HAP-1 (cell line): ENCODE data around the gene LSM10.

Experiments used
- DNase-seq, 2 experiments: peaks; one replicate each; pipeline ENCODE4 v3.0.0-alpha.2; 2016 to 2020; ENCODE audit warnings: low spot score in 2 of 2
- H3K27me3 ChIP-seq: fragments of 250-450 bp; sonication (Bioruptor Pico); 2 replicates; pipeline ENCODE4 v1.5.1; 2020; ENCODE audit warnings: low read depth, mild to moderate bottlenecking, moderate library complexity
- H3K36me3 ChIP-seq: fragments of 250-450 bp; sonication (Bioruptor Pico); replicated peaks from 2 replicates; pipeline ENCODE4 v1.5.1; 2020; ENCODE audit warnings: mild to moderate bottlenecking
- H3K4me1 ChIP-seq: fragments of 250-450 bp; sonication (Bioruptor Pico); 2 replicates; pipeline ENCODE4 v1.5.1; 2020; ENCODE audit warnings: mild to moderate bottlenecking
- H3K4me3 ChIP-seq: fragments of 250-450 bp; sonication (Bioruptor Pico); 2 replicates; pipeline ENCODE4 v1.5.1; 2020; ENCODE audit warnings: mild to moderate bottlenecking, moderate library complexity
- H3K9me3 ChIP-seq: fragments of 250-450 bp; sonication (Bioruptor Pico); 2 replicates; pipeline ENCODE4 v1.5.1; 2020; ENCODE audit warnings: mild to moderate bottlenecking, moderate library complexity
- in situ Hi-C: fragments of 300-500 bp; cut with MboI; formaldehyde crosslinking; loops from 3 replicates; pipeline ENCODE4 v1.14.3; 2020; ENCODE audit warnings: low sequenced_read_pairs, inconsistent platforms, mixed read lengths

The LSM10 gene

DNA sequence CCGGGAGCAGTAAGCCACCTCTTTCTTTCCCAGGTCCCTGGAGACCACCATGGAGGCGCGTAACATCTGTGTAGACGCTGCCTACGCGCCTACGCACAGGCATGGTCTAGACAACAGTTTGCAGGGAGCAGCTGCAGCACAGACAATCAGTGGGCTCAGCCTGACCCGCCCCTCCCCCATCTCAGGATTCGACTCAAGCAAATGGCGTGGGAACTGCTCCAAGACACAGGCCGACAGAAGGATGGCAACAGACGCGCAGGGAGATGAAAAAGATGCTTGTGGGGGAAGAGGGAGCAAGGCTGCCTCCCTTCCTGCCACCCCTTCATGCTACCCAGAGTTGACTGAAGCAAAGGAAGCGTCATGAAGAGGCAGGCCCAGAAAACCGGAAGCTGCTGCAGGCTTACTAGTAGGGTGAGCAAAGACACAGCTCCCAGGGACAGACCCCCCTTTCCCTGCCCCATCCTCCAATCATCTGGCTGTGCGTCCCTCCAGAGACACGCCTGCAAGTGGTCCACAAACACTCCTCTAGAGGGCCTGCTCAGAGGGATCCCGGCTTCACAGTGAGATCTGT lies 31.5 kb downstream of the LSM10 start:
- peaks cover 7% of the 10 kb centered on the region for H3K36me3 ChIP-seq
- no peaks in the 10 kb centered on the region for H3K27me3 ChIP-seq
- DNase-seq, result no peak
- no peaks in the 10 kb centered on the region for H3K4me1 ChIP-seq
- in situ Hi-C loops, result no loop called here
- H3K9me3 ChIP-seq, result no peaks in the 10 kb centered on the region
- H3K4me3 ChIP-seq, result no peak overlapping the region

DNA sequence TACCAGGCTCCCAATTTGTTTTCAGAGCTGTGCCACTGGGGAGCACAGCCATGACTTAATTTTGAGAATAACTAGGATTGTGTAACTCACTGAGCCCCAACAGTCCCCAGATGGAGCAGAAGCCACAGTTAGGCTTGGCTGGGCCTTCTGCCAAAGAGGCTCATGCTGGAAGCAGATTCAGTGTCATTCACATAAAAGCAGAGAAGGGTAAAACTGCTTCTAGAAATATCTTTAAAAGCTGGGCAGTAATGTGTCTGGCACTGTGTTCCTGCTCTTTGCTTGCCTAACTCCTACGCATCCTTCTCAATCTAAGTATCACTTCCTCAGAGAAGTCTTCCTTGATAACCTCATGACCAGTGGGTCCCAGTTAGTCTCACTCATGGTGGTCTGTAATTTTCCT lies 32.3 kb downstream of the LSM10 start:
- H3K4me1 ChIP-seq, result no peaks in the 10 kb centered on the region
- no peak for DNase-seq
- H3K36me3 ChIP-seq, result peaks cover 7% of the 10 kb centered on the region
- H3K27me3 ChIP-seq, result no peaks in the 10 kb centered on the region
- in situ Hi-C loops, result no loop called here
- no peak overlapping the region for H3K4me3 ChIP-seq
- H3K9me3 ChIP-seq, result no peaks in the 10 kb centered on the region

DNA sequence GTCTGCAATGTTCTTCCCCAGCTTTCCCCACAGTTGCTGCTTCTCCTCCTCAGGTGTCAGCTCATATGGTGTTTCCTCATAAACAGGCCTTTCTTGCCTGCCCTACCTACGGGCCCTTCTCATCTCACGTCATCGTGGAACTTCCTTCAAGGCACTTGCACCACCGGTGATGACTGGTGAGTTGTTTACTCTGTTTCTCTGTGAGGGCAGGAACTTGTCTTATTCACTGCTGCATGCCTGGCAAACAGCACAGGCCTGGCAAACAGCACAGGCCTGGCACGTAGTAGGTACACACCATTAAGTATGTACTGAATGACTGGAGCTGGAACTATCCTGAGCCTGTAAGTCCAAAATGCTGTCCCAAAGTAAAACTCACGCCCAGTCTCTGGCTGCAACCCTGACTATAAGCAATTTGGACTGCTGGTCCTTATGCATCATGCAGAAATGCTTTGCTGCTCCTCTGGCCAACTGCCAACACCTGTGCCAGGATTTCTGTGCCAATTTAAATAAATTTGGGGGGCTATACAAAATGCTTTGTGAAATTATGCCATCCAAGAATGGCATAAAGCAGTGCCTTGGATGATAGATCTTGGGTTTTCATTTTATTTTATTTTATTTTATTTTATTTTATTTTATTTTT lies 37.7 kb downstream of the LSM10 start:
- Histone ChIP-seq H3K9me3 (no peaks in the 10 kb centered on the region), H3K27me3 (no peaks in the 10 kb centered on the region), H3K4me1 (no peaks in the 10 kb centered on the region), H3K36me3 (peaks cover 15% of the 10 kb centered on the region), H3K4me3 (no peak overlapping the region)
- in situ Hi-C loops, result no loop called here
- no peak for DNase-seq

DNA sequence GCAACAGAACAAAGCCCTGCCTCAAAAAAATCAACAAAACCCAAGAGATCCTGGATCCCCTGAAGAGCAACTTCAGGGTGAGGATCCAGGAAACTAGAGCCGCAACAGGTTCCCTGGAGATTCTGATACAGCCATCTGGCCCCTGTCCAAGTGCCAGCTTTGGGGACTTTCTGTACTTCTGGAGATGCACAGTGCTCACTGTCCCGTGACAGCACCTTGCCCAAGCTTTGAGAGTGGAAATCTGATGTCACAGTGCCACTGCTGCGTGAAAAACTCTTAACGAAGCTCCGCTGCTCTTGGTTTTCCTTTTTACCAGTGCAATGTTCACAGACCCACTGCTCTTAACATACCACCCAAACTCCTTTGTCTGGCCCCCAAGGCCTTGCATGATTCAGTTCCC lies 38.3 kb downstream of the LSM10 start:
- Histone ChIP-seq H3K36me3 (peaks cover 15% of the 10 kb centered on the region), H3K27me3 (no peaks in the 10 kb centered on the region), H3K4me3 (no peak overlapping the region), H3K4me1 (no peaks in the 10 kb centered on the region), H3K9me3 (no peaks in the 10 kb centered on the region)
- no peak for DNase-seq
- in situ Hi-C loops, result no loop called here

DNA sequence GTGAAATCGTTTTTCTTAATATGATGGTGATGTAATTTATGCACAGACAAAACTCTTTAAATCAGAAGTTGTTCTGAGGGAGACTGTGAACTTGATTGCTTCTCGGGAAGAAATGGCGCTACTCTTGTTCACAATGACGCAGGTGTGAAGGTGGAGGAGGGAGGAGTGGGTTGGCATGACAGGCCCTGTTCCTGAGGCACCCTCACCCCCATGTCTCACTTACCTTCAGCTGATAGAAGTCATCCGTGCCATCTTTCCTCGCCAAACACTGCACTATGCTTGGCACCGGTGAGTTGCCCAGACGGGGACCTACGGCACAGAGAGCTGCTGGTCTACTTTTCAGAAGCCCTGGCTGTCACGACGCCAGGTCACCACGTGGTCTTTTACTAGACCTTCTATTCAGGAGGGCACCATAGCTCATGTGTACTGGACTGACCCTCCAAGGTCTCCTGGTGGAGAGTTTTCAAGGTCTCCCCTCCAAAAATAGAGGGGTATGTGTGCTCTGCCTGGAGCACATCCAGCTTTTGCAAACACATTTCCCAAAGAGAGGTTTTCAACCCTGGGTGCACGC lies 39.1 kb downstream of the LSM10 start:
- DNase-seq, result no peak
- H3K4me1 ChIP-seq, result no peaks in the 10 kb centered on the region
- H3K4me3 ChIP-seq, result no peak overlapping the region
- H3K9me3 ChIP-seq, result no peaks in the 10 kb centered on the region
- no peaks in the 10 kb centered on the region for H3K27me3 ChIP-seq
- peaks cover 19% of the 10 kb centered on the region for H3K36me3 ChIP-seq
- in situ Hi-C loops, result no loop called here

DNA sequence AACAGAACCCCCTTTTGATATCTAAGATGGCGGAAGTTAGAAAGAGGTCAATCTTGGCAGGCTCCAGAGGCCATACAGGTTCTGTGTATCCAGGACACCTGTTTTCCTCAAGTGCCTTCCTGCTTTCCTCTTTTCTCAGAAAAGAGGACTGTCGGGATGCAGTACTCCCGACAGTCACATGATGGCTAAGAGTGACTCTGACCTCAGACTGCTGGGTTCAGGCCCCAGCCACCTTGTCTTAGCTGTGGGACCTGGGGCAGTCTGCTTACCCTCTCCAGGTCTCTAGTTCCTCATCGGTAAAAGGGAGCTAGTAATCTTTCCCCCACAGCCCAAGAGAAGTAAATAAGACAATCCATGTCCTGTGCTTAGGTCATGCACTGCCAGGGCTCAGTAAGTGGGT lies 41.9 kb downstream of the LSM10 start:
- Histone ChIP-seq H3K27me3 (no peaks in the 10 kb centered on the region), H3K4me1 (no peaks in the 10 kb centered on the region), H3K36me3 (peaks cover 22% of the 10 kb centered on the region), H3K9me3 (no peaks in the 10 kb centered on the region), H3K4me3 (no peak overlapping the region)
- in situ Hi-C loops, result no loop called here
- DNase-seq, result no peak

DNA sequence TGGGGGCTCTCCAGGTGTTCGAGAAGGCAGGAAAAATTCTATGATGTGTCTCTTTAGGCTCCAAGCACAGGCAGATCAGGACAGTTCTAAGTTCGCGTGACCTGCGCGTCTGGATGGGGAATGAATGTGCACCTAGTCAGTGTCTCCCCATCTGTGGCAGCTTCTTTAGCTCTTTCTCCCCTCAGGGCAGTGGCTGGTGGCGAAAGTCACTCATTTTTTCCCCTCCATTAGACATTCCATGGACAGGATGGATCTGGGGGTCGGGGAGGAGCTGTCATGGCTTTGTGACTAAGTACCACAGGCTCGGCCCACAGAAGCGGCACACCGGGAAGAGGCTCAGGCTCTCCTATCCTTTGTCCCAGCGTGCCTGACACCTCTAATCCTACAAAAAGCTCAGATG lies 43.2 kb downstream of the LSM10 start:
- H3K27me3 ChIP-seq, result no peaks in the 10 kb centered on the region
- H3K9me3 ChIP-seq, result no peaks in the 10 kb centered on the region
- H3K4me3 ChIP-seq, result no peak overlapping the region
- H3K4me1 ChIP-seq, result no peaks in the 10 kb centered on the region
- in situ Hi-C loops, result no loop called here
- H3K36me3 ChIP-seq, result peaks cover 22% of the 10 kb centered on the region
- no peak for DNase-seq

DNA sequence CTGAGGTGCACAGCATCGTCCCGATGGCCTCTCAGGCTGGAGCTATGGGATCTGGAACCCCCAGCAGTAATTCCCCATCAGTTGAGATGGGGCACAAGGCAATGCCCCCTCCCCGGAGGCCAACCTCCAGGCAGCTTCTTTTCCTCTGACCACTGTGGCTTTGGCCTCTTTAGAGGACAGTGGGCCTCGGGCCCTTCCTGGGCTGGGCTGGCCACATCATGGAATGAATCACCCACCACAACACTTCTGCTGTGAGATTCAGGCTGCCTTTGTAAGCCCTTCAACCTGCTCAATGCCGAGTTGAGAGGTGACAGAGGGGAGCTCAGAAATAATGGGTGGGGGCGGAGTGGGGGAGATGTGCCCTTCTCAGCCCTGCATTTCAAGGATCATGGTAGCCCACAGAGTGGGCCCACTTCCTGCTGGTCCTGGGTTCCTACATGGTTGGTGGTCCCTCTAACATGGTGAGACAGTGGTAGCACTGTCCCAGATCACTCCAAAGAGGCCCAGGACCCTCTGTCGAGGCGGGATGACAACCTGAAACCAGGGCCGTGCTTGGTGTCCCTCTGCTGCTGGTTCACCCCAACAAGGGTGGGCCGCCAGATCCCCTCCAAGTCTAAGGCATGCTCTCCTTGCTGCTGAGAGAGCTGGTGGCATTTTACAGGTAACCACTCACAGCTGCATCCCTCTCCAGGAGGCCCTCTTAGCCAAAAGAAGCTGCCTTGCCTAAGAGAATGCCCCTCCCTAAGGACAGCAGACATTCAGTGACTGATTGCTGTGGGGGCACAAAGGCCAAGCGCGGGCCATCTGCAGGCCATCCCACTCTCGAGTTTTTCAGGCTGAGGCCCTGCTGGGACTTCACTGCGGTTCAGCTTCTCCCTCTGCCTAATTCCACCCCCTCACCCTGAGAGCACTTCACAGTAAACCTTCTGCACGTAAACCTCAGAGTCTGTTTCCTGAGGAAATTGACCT lies 44.5 kb downstream of the LSM10 start:
- H3K4me3 ChIP-seq, result no peak overlapping the region
- peaks cover 28% of the 10 kb centered on the region for H3K36me3 ChIP-seq
- H3K9me3 ChIP-seq, result no peaks in the 10 kb centered on the region
- in situ Hi-C loops, result no loop called here
- no peak for DNase-seq
- no peaks in the 10 kb centered on the region for H3K4me1 ChIP-seq
- no peaks in the 10 kb centered on the region for H3K27me3 ChIP-seq

DNA sequence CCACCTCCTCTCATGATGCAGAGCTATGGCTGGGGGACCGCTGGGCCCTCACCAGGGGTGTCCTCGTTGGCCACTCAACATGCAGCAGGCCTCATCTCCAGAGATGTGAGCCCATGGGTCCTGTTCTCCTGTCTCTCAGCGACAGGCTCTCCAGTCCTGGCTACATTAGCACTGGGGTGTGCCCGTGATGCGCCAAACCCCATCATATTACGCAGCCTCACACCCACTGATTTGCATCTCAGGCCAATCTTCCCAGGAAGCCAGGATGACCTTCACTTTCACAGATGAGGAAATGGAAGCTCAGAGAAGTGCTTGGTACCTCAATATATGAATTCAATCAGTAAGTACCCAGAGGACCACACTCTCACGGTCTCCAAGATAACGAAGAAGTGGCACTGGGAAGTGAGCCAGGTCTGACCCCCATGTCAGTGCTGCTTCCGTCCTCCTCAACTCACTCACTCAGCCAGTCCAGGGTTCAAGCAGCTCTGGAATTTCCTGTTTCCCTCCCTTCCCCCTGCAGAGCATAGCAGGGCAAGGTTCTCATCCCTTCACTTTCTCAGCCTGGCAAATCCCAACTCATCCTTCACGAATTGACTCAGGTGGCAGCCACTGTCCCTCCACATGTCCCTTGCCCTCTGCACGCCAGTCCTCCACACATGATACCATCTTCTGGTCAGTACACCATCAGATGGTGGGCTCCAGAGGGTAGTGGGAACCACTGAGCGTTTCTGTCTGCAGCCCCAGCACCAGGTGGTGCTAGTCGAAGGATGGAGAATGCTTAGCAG lies 45.4 kb downstream of the LSM10 start:
- DNase-seq, result no peak
- in situ Hi-C loops, result no loop called here
- Histone ChIP-seq H3K4me1 (no peaks in the 10 kb centered on the region), H3K9me3 (no peaks in the 10 kb centered on the region), H3K36me3 (peaks cover 25% of the 10 kb centered on the region), H3K27me3 (no peaks in the 10 kb centered on the region), H3K4me3 (no peak overlapping the region)

DNA sequence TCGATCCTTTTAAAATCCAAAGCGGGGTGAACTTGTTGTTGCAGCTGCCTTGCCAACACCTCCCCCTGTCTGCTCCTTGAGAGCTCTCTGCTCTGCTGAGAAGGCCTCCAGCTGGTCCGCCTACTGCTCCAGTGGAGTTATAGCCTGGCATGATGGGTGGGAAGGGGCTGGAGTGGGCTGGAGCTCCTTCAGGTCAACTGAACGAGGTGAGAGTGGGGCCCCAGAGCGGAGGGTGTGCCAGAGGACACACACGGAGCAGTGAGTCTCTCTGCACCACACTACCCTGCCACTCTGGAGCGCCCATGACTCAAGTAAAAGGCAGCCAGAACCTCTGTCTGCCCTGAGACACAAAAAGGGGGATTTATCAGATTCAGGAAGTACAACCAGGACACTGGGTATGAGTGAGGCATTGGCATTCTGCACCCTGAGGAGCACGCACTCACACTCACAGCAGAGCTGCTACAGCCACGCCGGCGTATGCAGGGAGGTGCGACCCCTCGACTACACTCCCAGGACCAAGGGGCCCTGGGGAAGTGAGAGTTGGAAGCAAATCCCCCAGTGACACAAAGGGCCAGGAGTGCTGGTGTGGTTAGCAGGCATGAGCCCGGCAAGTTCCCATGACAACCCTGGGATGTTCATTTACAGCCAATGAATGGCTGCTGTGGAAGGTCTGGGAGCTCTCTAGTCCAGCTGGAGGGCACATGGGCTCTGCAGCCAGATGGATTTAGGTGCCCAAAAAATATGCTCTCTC lies 46.3 kb downstream of the LSM10 start:
- no peaks in the 10 kb centered on the region for H3K9me3 ChIP-seq
- in situ Hi-C loops, result no loop called here
- H3K27me3 ChIP-seq, result no peaks in the 10 kb centered on the region
- H3K4me1 ChIP-seq, result no peaks in the 10 kb centered on the region
- H3K4me3 ChIP-seq, result no peak overlapping the region
- DNase-seq, result no peak
- peaks cover 29% of the 10 kb centered on the region for H3K36me3 ChIP-seq

DNA sequence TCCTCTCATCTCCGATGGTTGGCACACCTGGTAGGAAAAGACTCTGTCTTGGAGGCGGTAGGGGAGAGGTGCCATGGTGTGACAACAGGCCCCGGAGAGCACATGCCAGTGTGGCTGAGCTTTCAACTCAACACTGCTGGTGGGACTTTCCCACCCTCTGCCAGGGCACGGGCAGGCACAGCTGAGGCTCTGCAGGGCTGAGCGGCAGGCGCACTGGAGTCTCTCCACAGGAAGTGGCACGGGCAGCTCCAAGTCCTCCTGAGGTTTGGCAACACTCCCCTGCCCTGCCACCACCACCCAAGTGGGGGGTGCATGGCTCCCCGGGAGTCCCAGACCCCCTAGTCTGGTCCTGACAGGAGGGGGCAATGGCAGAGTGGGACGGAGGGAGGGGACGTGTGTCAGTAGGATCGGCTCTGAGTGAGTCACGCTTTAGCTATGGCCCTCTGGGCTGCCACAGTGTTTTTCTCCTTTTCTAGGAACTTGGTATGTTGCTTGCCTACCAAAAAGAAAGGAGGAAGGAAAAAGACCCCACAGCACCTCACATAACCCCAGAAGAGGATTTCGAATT lies 47.0 kb downstream of the LSM10 start:
- H3K27me3 ChIP-seq, result no peaks in the 10 kb centered on the region

DNA sequence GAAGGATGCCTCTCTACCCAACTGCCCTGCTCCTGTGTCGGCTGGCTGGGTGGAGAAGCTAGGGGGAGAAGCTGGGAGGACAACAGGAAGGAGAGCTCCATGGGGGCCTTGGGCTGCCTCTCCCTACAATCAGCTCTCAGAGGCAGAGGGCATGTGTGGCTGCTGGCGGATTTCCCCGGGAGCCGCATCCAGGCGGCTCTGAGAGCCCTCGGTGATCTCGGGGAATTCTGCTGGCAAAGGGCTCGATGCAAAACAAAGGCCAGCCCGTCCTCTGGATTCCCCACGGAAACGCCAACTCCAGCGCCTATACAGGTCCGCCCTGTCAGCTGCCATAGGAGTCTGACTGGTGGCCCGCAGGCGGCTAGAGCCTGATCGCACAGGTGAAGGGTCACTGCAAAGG lies 47.9 kb downstream of the LSM10 start:
- in situ Hi-C loops, result no loop called here
- H3K4me3 ChIP-seq, result no peak overlapping the region
- H3K27me3 ChIP-seq, result no peaks in the 10 kb centered on the region
- no peaks in the 10 kb centered on the region for H3K4me1 ChIP-seq
- DNase-seq, result no peak
- no peaks in the 10 kb centered on the region for H3K9me3 ChIP-seq
- H3K36me3 ChIP-seq, result peaks cover 36% of the 10 kb centered on the region

More for the DNA sequence above, 47.0 kb downstream of the LSM10 start:
- Histone ChIP-seq H3K4me3 (no peak overlapping the region), H3K36me3 (peaks cover 30% of the 10 kb centered on the region), H3K4me1 (no peaks in the 10 kb centered on the region), H3K9me3 (no peaks in the 10 kb centered on the region)
- DNase-seq, result no peak
- in situ Hi-C loops, result no loop called here
